Stimulated activated CD4-positive, alpha-beta T cell treated with anti-CD3 and anti-CD28 coated beads, Interleukin-12 subunit alpha, Interleukin-12 subunit beta, amount 100 ng/mL, for 4 hours (primary cell): ENCODE measurements around the gene ESYT2.

Experiments used
- DNase-seq: peaks from one replicate; pipeline ENCODE4 v3.0.0-alpha.2; 2020

Gene ESYT2

GRCh38 chr7:158825628-158826289 lies 3.5 kb downstream of the ESYT2 start:
- DNase-seq: no peak

DNA sequence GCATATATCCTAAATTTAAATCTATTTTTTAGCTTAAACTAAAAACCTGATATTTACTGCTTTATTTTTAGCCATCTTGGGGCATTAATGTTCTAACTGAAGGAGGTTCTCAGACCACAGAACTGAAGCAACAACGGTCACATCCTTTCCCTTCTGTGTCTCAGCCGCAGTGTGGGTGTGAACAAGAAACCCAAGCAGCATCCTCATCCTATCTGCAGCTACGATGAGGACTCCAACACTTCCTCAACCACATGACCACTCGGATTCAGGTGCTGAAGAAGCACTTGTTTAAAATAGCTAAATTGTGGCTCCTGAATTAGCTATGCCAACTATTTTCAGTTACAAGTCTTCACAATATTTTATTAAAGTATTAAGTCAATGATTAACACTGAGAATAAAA lies 5.3 kb downstream of the ESYT2 start:
- DNase-seq: no peak

DNA sequence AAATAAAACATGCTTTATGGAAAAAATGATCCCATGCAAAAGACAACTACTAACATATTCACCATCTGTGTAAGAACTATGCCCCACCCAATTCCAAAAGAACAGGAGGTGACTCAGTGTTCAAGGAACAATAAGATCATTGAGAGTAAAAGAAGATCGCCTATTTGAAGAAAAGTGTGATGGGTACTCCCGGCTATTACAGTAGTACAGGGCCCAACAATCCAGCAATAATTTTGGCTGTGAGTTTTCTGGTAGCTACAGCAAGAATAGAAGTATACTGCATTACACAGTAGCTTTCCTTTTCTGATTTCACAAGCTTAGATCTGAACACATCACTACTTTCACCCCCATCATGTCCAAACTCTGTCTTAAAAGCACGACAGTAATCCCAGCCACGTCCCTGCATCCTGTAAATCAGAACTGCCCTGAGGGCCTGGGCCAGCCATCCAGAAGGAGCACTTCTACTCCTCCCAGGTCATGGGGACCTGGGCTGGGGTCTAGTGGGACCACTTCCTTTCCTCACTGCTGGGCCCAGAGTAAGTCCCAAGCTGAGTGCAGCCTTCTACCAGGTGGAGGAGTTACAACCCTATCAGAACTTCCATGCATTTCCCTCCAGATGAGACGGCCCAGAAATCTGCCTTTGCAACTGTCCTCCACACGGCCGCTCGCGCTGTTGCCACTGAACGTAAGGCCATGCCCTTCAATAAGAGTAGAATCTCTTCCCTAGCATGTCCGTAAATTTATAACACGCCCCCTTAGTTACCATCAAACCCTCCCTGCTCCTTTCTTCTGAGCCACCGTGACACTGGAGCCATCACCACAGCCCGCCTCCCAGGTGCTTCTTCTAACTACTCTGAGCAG lies 7.9 kb downstream of the ESYT2 start:
- DNase-seq: no peak

DNA sequence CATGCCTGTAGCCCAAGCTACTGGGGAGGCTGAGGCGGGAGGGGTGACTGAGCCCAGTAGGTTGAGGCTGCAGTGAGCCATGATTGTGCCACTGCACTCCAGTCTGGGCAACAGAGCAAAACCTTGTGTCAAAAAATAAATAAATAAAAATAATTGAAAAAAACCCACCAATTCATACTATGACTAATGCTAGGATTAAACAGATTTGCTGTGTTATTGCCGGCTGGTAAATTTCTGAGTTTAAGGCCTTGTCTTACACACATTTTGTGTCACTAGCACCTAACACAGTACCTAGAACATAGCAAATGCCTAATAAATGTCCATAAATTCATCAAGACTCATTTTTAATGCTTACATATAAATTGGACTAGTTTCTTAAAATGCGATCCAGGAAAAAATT lies 8.7 kb downstream of the ESYT2 start:
- DNase-seq: no peak

DNA sequence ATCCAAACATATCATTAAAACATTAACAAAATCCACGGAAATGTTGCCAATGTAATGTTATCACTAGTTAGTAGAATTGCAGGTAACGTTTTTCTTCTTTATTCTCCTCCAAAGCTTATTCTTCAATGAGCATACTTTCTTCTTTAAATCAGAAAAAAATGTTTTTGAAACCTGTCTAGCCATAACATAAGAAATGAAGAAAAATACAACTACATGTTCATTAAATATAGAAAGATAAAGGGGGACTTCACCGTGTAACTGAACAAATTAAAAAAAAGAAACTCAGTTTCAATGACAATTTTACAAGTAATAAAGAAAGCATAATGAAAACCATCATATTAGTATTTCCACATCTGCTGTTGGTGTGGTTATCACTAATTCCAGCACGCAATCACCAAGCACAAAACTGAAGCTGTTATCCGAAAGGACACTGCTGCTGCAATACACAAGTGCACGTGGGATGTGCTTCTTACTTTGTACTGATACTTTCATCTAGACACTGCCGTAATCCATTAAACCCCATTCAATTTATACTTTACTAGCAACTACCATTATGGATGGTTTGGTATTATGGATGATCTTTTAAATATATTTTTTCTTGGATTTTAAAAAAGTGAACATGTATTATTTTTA lies 9.6 kb downstream of the ESYT2 start:
- no peak for DNase-seq

GRCh38 chr7:158818325-158819213 lies 10.7 kb downstream of the ESYT2 start:
- DNase-seq: peak; percentile 48

DNA sequence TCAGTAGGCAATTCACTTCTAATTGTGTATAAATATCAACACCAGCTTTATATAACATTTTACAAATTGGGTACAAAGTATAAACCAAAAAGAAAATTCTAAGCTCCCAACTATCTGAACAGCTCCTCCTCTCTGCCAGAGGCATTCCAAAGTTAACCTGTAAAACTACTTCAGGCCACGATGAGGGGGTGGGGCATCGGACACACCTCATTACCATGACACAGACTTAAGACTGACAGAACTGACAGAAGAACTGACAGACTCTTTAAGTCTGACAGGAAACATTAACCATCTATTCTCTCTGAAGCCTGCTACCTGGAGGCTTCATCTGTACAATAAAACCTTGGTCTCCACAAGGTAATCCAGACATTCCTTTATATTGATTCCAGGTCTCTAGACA lies 12.3 kb downstream of the ESYT2 start:
- no peak for DNase-seq

- no peak for DNase-seq
Measured at GRCh38 chr7:158816271-158816670, 13.0 kb downstream of the ESYT2 start.

GRCh38 chr7:158815800-158816128 lies 13.5 kb downstream of the ESYT2 start:
- DNase-seq: no peak

DNA sequence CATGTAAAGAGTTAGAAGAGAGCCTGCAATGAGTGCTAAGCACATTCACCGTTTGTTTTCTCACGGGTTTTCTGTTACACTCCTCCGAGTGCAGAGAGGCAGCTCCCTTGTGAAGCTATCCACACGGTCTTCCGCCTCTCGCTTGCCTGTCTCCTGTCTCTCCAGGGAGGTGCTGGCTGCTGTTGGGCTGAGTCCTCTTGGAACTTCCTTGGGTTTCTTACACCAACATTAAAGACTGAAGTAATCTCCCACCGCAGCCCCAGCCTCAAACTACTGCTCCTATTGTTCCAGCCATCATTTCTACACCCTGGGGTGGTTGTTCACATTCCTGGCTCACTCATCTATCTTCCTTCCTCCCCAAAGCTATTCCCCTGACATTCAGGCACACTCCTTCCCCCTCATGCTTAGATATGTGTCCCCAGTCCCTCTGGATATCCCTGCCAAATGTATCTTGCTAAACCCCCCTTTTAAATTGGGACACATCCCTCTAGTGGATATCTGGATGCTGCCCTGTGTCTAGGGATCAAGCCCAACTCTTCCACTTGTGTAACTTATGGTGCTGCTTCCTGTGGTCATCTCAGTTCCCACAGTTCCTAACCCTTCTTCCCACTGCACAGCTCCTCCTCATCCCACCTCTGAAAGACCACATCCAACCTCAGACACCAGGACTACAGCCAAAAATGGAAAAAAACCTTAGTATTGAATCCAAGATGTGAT lies 14.1 kb downstream of the ESYT2 start:
- no peak for DNase-seq

GRCh38 chr7:158814637-158815036 lies 14.7 kb downstream of the ESYT2 start:
- DNase-seq: no peak

- DNase-seq: no peak
Measured at GRCh38 chr7:158812684-158813083, 16.6 kb downstream of the ESYT2 start.

- no peak for DNase-seq
Measured at GRCh38 chr7:158811894-158812293, 17.4 kb downstream of the ESYT2 start.

DNA sequence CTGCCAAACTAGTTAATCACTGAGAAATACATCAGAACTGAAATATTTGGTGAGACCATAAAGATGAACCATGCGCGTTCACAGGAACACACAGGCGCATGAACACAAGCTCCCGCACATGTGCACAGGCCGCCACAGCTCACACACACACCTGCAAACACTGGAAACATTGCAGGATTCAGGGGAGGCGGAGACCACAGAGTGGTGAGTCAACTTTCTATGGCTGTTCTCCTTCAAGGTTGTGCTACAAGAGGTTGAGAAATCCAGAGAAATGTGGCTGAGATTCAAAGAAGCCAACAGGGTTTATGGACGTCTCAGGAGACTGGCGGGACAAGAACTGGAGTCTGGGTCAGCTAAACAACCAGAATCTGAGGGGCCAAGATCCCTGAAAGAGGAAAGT lies 17.8 kb downstream of the ESYT2 start:
- peak; percentile 44 for DNase-seq

GRCh38 chr7:158810846-158811245 lies 18.5 kb downstream of the ESYT2 start:
- DNase-seq: no peak

GRCh38 chr7:158809596-158809995 lies 19.7 kb downstream of the ESYT2 start:
- DNase-seq: no peak

GRCh38 chr7:158808126-158808525 lies 21.2 kb downstream of the ESYT2 start:
- DNase-seq: no peak

- no peak for DNase-seq
Measured at GRCh38 chr7:158805937-158806336, 23.4 kb downstream of the ESYT2 start.

DNA sequence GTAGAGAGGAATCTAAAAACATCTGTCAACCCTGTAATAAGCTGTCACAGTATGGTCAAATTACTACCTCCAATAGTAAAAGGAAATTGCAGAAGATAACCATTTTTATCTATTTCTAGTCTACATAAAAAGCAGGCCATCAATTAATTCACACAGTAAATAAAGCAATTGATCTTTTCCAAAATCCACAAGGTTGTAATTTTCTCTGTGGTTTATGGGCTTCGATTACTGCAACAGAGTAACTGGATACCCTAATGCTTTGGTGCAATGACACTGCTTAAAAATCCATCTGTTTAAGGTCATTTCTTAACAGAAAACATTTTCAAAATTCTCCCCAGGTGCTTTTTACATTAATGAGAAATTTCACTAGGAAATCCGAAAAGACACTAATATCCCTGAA lies 23.9 kb downstream of the ESYT2 start:
- no peak for DNase-seq

GRCh38 chr7:158804335-158804734 lies 25.0 kb downstream of the ESYT2 start:
- DNase-seq: no peak

DNA sequence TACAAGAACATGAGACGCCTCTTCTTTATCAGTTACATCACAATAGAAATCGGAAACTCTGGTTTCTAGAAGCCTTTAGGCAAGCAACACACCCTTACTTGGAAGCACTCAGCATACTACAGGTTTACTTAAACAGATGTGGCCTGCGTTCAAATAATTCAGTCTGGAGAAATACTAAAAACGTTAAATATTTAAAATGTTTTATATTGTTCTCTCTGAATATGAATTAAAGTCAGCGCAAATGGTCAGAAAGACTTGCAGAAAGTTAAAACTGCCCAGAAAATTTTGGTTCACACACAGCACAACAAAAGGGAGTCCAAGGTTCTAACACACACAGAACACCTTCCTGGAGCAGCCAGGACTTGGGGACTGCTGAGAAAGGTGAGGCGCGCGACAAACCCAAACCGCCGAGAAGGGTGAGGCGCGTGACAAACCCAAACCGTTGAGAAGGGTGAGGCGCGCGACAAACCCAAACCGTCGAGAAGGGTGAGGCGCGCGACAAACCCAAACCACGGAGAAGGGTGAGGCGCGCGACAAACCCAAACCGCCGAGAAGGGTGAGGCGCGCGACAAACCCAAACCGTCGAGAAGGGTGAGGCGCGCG lies 25.8 kb downstream of the ESYT2 start:
- DNase-seq: no peak
